Activated T-cell treated with anti-CD3 and anti-CD28 coated beads for 24 hours (primary cell): ENCODE results near the gene SOS1.
"Not testable (repeated sequence)": the region's sequence is repeated elsewhere in the genome, so short reads cannot be mapped to it uniquely, and the experiment has no call there.

Experiments
- DNase-seq: peaks from one replicate; pipeline ENCODE4 v3.0.0-alpha.2; 2020; ENCODE audit warnings: low read depth

SOS1 gene

DNA sequence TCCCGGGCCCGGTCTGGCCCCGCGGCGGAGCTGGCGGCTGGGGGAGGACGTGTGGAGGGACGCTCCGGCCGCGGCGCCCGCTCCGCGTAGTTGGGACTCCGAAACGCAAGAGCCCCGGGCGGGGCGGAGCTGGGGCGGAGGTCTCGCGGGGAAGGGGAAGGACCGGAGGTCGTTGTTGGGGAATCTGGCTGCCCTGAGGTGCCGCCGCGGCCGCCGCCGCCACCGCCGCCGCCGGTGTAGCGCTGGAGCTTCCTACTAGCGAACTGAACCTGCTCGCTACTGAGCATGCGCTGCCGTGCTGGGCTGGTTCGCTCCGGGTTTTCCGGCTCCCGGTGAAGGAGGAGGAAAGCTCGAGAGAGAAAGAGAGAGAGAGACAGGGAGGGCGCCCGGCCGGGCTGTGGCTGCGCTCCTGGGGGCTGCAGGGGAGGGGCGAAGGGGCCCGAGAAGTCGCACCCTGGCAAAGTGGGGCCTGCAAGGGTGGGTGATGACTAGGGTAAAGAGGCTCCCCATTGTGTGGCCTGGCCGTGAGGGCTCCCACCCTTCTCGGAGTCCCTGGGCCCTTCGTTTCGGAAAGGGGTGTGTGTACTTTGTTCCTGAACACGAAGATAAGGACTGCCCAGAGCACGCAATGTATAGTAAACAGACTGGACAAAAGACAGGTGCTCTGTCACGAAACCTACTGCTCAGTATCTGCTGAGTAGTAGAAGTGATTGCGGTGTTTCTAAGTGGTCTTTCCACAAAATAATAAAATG is at the start of gene SOS1:
Gene SOS1 (minus strand): TSS at position 281 of the 752 bp plus-strand sequence. CDS start 629 bp downstream, outside the sequence.
- peak; percentile 90 for DNase-seq

- DNase-seq, result no peak
Observed at GRCh38 chr2:39164089-39164488, 43.2 kb upstream of the SOS1 start.

- no peak for DNase-seq
Observed at GRCh38 chr2:39160982-39161381, 40.1 kb upstream of the SOS1 start.

DNA sequence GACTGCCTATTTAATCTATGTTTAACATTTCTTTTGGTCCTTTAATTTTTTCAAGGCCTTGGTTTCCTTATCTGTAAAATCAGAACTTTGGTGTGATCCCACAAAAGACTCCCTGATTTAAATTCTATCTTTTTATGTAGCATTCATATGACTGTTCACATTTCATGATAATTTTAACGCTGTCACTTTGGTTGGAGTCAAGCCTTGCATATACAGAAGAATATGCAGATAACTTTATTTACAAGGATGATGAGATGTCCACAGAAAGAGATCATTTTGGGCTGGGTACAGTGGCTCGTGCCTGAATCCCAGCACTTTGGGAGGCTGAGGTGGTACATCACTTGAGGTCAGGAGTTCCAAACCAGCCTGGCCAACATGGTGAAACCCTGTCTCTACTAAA is 38.4 kb upstream of the SOS1 start:
- no peak for DNase-seq

DNA sequence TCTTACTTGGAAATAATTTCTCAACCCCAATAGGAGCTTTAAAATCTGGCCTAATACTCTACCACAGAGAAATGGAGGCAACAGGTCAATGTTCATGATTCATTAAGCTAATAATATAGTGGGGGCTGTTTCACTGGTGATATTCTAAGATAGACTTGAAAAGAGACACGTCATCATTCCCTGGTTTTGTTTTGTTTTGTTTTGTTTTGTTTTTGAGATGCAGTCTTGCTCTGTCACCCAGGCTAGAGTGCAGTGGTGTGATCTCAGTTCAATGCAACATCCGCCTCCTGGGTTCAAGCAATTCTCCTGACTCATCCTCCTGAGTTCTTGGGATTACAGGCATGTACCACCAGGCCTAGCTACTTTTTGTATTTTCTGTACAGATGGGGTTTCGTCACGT is 37.5 kb upstream of the SOS1 start:
- DNase-seq, result no peak

DNA sequence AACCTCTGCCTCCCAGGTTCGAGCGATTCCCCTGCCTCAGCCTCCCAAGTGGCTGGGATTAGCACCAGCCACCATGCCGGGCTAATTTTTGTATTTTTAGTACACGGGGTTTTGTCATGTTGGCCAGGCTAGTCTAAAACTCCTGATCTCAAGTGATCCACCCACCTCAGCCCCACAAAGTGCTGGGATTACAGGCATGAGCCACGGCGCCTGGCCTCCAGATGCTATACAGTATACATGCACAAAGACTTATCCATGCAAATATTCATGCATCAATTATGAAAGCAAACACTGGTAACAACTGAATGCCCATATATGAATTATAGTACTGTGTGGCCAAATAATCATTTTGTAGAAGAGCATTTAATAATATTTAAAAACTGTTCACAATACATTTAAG is 36.0 kb upstream of the SOS1 start:
- no peak for DNase-seq

DNA sequence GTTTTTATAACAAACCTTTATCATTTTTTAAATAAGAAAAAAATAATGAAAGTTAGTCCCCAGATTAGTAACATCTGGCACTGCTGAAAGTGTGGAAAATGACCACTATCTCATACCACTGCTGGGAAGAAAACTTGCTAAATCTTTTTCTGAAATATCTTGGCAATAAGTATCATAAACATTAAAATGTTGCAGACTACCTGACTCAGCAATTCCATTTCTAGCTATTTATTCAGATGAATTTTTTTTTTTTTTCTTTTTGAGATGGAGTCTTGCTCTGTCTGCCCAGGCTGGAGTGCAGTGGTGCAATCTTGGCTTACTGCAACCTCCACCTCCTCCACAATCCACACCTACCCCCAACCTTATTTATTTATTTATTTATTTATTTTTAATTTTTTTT is 35.3 kb upstream of the SOS1 start:
- no peak for DNase-seq

GRCh38 chr2:39155573-39155972 is 34.7 kb upstream of the SOS1 start:
- not testable (repeated sequence) for DNase-seq

GRCh38 chr2:39154944-39155343 is 34.1 kb upstream of the SOS1 start:
- DNase-seq, result no peak

GRCh38 chr2:39153312-39153711 is 32.5 kb upstream of the SOS1 start:
- DNase-seq, result no peak

- no peak for DNase-seq
Observed at GRCh38 chr2:39152504-39152903, 31.7 kb upstream of the SOS1 start.

DNA sequence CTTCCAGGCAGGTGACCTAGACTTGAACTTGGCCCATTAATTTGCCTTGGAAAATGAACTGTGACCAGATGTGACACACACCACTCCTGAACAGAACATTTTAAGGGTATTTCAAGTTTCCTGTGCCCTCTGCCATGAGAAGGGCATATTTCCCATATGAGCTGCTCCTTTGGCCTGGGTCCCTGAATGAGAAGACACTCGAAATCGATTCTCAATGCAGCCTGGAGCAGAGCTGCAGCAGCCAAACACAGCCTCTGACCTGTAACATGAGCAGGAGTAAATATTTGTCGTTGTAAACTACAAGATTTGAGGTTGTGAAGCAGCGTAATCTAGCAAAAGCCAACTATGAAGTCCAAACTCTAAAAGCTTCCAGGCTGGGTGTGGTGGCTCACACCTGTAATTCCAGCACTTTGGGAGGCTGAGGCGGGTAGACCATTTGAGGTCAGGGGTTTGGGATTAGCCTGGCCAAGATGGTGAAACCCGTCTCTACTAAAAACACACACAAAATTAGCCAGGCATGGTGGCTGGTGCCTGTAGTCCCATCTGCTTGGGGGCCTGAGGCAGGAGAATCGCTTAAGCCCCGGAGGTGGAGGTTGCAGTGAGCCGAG is 30.1 kb upstream of the SOS1 start:
- DNase-seq, result no peak

- DNase-seq, result no peak
Observed at GRCh38 chr2:39150102-39150562, 29.3 kb upstream of the SOS1 start.

DNA sequence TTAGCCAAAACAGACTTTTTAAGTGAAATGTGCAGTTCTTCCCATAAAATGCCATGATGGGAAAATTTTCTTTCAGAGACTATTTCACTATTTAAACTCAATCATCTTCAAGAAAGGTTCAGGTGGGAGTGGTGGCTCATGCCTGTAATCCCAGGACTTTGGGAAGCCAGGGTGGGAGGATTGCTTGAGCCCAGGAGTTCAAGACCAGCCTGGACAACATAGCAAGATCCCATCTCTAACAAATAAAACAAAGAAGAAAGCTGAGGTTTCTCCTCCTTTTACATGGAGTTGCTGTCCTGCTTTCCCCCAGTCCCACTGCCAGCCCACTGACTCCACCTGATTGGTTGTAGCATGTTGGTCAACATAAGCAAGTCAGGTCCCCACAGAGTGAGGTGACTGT is 25.8 kb upstream of the SOS1 start:
- DNase-seq, result no peak

DNA sequence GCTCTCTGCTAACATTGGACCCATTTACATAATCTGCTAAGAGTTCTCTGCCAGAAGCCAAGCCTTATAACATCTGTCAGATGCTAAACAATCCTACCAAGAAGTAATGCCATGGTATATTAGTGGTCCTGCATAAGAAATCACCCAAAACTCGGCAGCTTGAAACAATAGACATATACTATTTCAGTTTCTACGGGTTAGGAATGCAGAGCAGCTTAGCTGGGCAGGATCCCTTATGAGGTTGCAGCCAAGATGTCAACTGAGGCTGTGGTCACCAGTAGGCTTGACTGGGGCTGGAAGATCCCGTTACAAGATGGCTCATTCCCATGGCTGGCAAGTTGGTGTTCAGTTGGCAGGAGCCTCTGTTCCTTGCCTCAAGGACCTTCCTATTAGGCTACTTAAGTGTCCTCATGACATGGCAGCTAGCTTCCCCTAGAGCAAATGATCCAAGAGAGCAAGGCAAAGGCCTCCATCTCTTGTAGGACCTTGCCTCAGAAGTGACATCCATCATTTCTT is 25.1 kb upstream of the SOS1 start:
- DNase-seq, result no peak

DNA sequence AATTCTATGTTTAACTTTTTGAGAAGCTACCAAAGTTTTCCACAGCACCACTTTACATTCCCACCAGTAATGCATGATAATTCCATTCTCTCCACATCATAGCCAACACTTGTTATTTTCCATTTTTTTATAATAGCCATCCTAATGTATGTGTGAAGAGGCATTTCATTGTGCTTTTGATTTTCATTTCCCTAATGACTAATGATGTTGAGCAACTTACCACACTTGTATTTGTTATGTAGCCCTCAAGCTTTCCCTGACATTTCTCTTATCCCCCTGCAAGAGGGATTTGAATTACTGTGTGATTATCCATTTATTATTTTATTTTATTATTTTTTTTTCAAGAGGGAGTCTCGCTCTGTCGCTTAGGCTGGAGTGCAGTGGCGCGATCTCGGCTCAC is 23.6 kb upstream of the SOS1 start:
- no peak for DNase-seq

- no peak for DNase-seq
Observed at GRCh38 chr2:39142904-39143605, 22.2 kb upstream of the SOS1 start.

DNA sequence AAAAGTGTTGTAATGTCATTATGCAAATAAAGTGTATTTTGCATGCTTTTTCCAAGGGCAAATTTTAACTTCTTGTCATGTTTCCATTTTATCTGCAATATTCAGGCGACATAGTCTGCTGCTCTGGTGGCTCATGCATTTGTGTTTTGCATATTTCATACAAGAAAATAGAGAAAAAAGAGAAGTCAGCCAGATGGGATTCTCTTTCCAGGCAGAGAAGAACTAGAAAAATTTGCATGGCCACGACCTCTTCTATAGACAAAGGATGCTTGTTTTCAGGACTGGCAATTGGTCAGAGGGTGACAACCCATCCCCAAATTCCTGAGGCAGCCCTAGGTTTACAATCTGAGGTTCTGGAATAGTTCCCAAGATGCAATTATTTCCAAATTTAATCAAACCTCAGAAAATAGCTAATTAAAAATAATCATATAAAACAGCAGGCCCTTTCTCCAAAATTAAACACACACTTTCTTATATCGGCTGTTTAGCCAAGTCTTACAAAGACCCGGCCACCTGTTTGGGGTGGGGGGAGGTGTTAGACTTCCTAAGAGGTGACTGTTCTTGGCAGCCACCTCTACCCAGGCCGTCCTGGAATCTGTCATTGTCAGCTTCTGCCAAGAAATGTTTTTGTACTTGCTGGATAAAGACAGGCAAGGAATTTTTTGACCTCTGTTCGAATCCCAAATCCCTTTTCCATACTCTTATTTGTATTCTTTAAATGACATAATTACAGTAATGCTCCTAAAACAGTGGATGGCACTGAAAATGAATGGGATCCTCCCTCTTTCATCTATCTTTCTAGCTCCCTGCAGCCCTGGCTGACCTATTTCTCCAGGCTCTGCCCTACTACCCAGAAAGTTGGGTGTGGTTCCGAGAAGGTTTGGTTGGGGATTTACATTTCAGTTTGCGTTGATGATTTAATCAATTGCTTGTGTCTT is 20.8 kb upstream of the SOS1 start:
- no peak for DNase-seq

DNA sequence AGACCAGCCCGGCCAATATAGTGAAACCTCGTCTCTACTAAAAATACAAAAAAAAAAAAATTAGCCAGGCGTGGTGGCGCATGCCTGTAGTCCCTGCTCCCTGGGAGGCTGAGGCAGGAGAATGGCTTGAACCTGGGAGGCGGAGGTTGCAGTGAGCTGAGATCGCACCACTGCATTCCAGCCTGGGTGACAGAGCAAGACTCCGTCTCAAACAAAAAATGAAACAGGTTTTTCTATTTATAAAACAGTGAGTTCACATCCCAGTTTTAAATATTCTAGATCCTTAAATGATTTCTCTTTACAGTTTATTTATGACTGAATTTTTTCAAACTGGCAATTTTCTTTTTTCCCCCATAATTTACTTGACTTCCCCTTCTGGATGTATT is 20.1 kb upstream of the SOS1 start:
- DNase-seq, result not testable (repeated sequence)

- DNase-seq, result no peak
Observed at GRCh38 chr2:39140322-39140847, 19.5 kb upstream of the SOS1 start.

DNA sequence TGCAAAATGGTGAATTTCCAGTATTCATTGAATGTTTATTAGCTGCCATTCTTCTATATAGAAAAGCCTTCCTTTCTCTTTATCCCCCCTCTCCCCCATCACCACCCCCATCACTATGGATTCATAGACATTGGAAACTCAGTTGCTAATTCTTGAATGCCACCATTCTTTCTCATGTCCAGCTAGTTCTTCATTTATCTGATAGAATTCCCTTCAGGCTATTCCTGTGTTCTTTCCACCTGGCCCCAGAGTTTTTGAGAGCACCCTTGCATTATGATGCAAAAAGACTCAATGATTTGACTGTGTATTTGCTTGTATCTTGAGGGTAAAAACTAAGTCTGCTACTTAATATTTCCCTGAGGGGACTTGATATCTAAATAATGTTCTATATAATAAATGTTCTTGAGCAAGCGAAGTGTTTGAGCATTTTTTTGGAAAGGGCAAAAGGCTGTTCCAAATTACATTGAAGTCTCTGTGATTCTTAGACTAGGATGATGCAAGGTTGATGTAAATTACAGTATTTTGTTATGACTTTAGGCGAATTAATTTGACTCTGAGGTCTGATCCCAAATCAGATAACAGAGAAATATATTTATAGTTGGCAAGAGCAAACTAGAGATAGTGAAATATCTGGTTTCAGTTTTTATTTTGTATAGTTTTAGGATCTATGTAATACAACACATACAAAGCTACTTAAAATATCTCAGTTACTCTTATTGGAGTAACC is 18.8 kb upstream of the SOS1 start:
- DNase-seq, result no peak
